HG02870 (cell line): ENCODE data around the gene CISD1.
A peak's percentile ranks its signal among the peaks of the same experiment; 100 is the strongest.

ENCODE experiments used
- ATAC-seq: cut with Tn5 transposase; IDR thresholded peaks from one replicate; pipeline ENCODE4 v1.9.1; 2021; ENCODE audit warnings: mild to moderate bottlenecking, moderate library complexity; ENCODE audit not compliant: unreplicated experiment

CISD1 gene

GRCh38 chr10:58264780-58265179 lies 4.2 kb upstream of the CISD1 start:
- no peak for ATAC-seq

GRCh38 chr10:58265249-58265648 lies 3.7 kb upstream of the CISD1 start:
- no peak for ATAC-seq

- ATAC-seq, result peak; percentile 21
Observed at GRCh38 chr10:58266003-58266825, 2.7 kb upstream of the CISD1 start.

GRCh38 chr10:58266826-58267712 lies 1.9 kb upstream of the CISD1 start:
- peak; percentile 1 for ATAC-seq

GRCh38 chr10:58267713-58268453 lies 1.1 kb upstream of the CISD1 start, which contains the start of gene IPMK:
TSS of gene IPMK (minus strand) at chr10:58267894. CDS start at chr10:58267611, 283 bp downstream.
- ATAC-seq, result peak; percentile 43

- ATAC-seq, result peak; percentile 0
Observed at GRCh38 chr10:58268454-58268945, 462 bp upstream of the CISD1 start.

GRCh38 chr10:58269782-58270290 lies 874 bp downstream of the CISD1 start:
- ATAC-seq, result no peak

GRCh38 chr10:58275261-58275660 lies 6.3 kb downstream of the CISD1 start:
- no peak for ATAC-seq

GRCh38 chr10:58275908-58276307 lies 6.9 kb downstream of the CISD1 start:
- ATAC-seq, result no peak

GRCh38 chr10:58278274-58278961 lies 9.5 kb downstream of the CISD1 start:
- no peak for ATAC-seq

GRCh38 chr10:58278962-58279307 lies 10.0 kb downstream of the CISD1 start:
- ATAC-seq, result no peak

GRCh38 chr10:58280477-58280876 lies 11.5 kb downstream of the CISD1 start:
- no peak for ATAC-seq

GRCh38 chr10:58281092-58281752 lies 12.3 kb downstream of the CISD1 start:
- ATAC-seq, result no peak

GRCh38 chr10:58282615-58283014 lies 13.7 kb downstream of the CISD1 start:
- peak; percentile 98 for ATAC-seq

GRCh38 chr10:58291538-58292174 lies 22.7 kb downstream of the CISD1 start:
- peak; percentile 93 for ATAC-seq

GRCh38 chr10:58293989-58294388 lies 25.0 kb downstream of the CISD1 start:
- no peak for ATAC-seq

- ATAC-seq, result peak; percentile 90
Observed at GRCh38 chr10:58299580-58299979, 30.6 kb downstream of the CISD1 start.

GRCh38 chr10:58300676-58301075 lies 31.7 kb downstream of the CISD1 start:
- no peak for ATAC-seq

- ATAC-seq, result no peak
Observed at GRCh38 chr10:58302254-58302653, 33.3 kb downstream of the CISD1 start.
